ENCODE data around the gene UBE2O.

Gene UBE2O

GRCh38 chr17:76353004-76353598 is 99.9 kb downstream of the UBE2O start (continued):
- no peak for TF ChIP-seq ZNF645 (tag by site-specific recombination; IDR thresholded peaks at IDR 0.05)
- TF ChIP-seq ZXDB (tag by site-specific recombination; IDR thresholded peaks at IDR 0.05), result no peak
- TF ChIP-seq BCL11A (tag by site-specific recombination; IDR thresholded peaks at IDR 0.05; ENCODE audit: low read depth), result no peak
- TF ChIP-seq ZNF398 (tag by site-specific recombination; IDR thresholded peaks at IDR 0.05), result peak; percentile 95
- TF ChIP-seq ZBTB10 (tag by site-specific recombination; IDR thresholded peaks at IDR 0.05), result peak; percentile 59
- TF ChIP-seq SP2 (tag by site-specific recombination; IDR thresholded peaks at IDR 0.05), result peak; percentile 73
- TF ChIP-seq ZNF423 (tag by site-specific recombination; IDR thresholded peaks at IDR 0.05), result no peak
- TF ChIP-seq TSHZ1 (tag by site-specific recombination; IDR thresholded peaks at IDR 0.05; ENCODE audit: borderline replicate concordance), result no peak
- TF ChIP-seq ZNF324 (tag by site-specific recombination; IDR thresholded peaks at IDR 0.05), result no peak
- TF ChIP-seq ZNF707 (tag by site-specific recombination; IDR thresholded peaks at IDR 0.05), result no peak
- 0 out of 2 replicates have a peak, but pooled peaks have one; percentile 24 for TF ChIP-seq PBX3 (CRISPR knock-in tag; IDR thresholded peaks at IDR 0.05)
- no peak for TF ChIP-seq ZNF23 (tag by site-specific recombination; IDR thresholded peaks at IDR 0.05; ENCODE audit: borderline replicate concordance)
- TF ChIP-seq ZNF211 (tag by site-specific recombination; IDR thresholded peaks at IDR 0.05; ENCODE audit: low read depth), result no peak
- no peak for TF ChIP-seq PRDM2 (tag by site-specific recombination; IDR thresholded peaks at IDR 0.05; ENCODE audit: borderline replicate concordance)
- peak; percentile 28; the same call in 1 of the 2 replicates for TF ChIP-seq IKZF3 (tag by site-specific recombination; IDR thresholded peaks at IDR 0.05)
